ENCODE results near the gene CLEC4G. TPM values are rescaled to one million over a fixed set of nuclear protein-coding genes. Genes with fewer than 3 reads are reported as not detected.

CLEC4G gene
- polyA plus RNA-seq, 1 donor from 2014 or later: not detected

DNA sequence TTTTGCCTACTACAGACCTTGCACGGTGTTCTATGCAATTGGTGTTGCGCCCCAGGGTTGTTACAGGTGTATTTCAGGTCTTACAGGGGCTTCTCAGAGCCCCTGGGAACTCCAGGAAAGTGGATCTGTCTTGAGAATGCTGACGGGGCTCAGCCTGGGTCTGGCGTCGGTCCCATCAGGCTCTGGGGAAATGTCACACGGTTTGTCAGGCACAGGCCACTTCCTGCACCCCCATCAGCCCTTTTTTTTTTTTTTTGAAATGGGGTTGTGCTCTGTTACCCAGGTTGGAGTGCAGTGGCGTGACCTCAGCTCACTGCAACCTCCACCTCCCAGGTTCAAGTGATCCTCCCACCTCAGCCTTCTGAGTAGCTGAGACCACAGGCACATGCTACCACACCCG, 13.2 kb downstream of the CLEC4G start:
- no peaks in the 10 kb centered on the region for H3K27me3 ChIP-seq (ENCODE audit: insufficient read depth, low read depth, low read length)
- H4K20me1 ChIP-seq (ENCODE audit: insufficient read depth): no peaks in the 10 kb centered on the region

DNA sequence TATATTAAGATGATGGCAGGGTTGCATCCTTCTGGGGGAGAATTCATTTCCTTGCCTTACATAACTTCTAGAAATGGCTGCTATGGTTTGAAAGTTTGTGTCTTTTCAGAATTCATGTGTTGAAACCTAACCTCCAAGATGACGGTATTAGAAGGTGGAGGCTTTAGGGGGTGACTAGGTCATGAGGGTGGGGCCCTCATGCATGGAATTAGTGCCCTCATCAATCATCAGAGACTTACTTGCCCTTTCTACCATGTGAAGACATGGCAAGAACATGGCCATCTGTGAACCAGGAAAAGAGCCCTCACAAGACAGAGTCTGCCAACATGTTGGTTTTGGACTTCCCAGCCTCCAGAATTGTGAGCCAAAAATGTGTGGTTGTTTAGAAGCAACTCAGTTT, 15.1 kb downstream of the CLEC4G start:
- Histone ChIP-seq H4K20me1 (ENCODE audit: insufficient read depth) (no peaks in the 10 kb centered on the region), H3K27ac (ENCODE audit: low read length) (no peak overlapping the region)

More for the DNA sequence above, 13.2 kb downstream of the CLEC4G start:
- no peak overlapping the region for H2AFZ ChIP-seq (ENCODE audit: low read depth, low read length)
- no peak overlapping the region for H3K4me3 ChIP-seq (ENCODE audit: low read length)
- H3K36me3 ChIP-seq (ENCODE audit: insufficient read depth, low read length): no peaks in the 10 kb centered on the region
- TF ChIP-seq POLR2AphosphoS5 (IDR thresholded peaks at IDR 0.05) (no peak), MXI1 (conservative IDR thresholded peaks at IDR 0.05; ENCODE audit: poor library complexity, severe bottlenecking) (no peak), EP300 (conservative IDR thresholded peaks at IDR 0.05; ENCODE audit: poor library complexity, severe bottlenecking) (no peak), TAF1 (IDR thresholded peaks at IDR 0.05; ENCODE audit: low read depth) (no peak)
- no peaks in the 10 kb centered on the region for H3K79me2 ChIP-seq (replicated peaks; ENCODE audit: insufficient read depth, low read length)
- H3K9me2 ChIP-seq (ENCODE audit: insufficient read depth, low read length): no peaks in the 10 kb centered on the region
- H3K4me2 ChIP-seq (ENCODE audit: low read length): no peak overlapping the region
- no peaks in the 10 kb centered on the region for H3K9me3 ChIP-seq (ENCODE audit: low read length)
- H3F3A ChIP-seq (ENCODE audit: insufficient read depth, low read length, poor library complexity, severe bottlenecking): no peaks in the 10 kb centered on the region
- no peak overlapping the region for H3K27ac ChIP-seq (ENCODE audit: low read length)
- no peak overlapping the region for H3K9ac ChIP-seq (ENCODE audit: low read length)

More for the DNA sequence above, 15.1 kb downstream of the CLEC4G start:
- no peaks in the 10 kb centered on the region for H3K9me3 ChIP-seq (ENCODE audit: low read length)
- no peaks in the 10 kb centered on the region for H3K9me2 ChIP-seq (ENCODE audit: insufficient read depth, low read length)
- H3K36me3 ChIP-seq (ENCODE audit: insufficient read depth, low read length): no peaks in the 10 kb centered on the region
- no peaks in the 10 kb centered on the region for H3F3A ChIP-seq (ENCODE audit: insufficient read depth, low read length, poor library complexity, severe bottlenecking)
- H3K27me3 ChIP-seq (ENCODE audit: insufficient read depth, low read depth, low read length): no peaks in the 10 kb centered on the region
- no peak overlapping the region for H3K9ac ChIP-seq (ENCODE audit: low read length)
- no peak overlapping the region for H3K4me3 ChIP-seq (ENCODE audit: low read length)
- no peak overlapping the region for H2AFZ ChIP-seq (ENCODE audit: low read depth, low read length)
- no peaks in the 10 kb centered on the region for H3K79me2 ChIP-seq (replicated peaks; ENCODE audit: insufficient read depth, low read length)
- no peak overlapping the region for H3K4me2 ChIP-seq (ENCODE audit: low read length)
- TF ChIP-seq RAD21 (conservative IDR thresholded peaks at IDR 0.05) (no peak), POLR2AphosphoS5 (IDR thresholded peaks at IDR 0.05) (no peak), MXI1 (conservative IDR thresholded peaks at IDR 0.05; ENCODE audit: poor library complexity, severe bottlenecking) (no peak), EP300 (conservative IDR thresholded peaks at IDR 0.05; ENCODE audit: poor library complexity, severe bottlenecking) (no peak), SMC3 (conservative IDR thresholded peaks at IDR 0.05; ENCODE audit: poor library complexity) (no peak), EZH2 (IDR thresholded peaks at IDR 0.05; ENCODE audit: borderline replicate concordance, insufficient read depth, low read length, poor library complexity, severe bottlenecking) (no peak), TAF1 (IDR thresholded peaks at IDR 0.05; ENCODE audit: low read depth) (no peak)
- TF ChIP-seq, protein P1, sequence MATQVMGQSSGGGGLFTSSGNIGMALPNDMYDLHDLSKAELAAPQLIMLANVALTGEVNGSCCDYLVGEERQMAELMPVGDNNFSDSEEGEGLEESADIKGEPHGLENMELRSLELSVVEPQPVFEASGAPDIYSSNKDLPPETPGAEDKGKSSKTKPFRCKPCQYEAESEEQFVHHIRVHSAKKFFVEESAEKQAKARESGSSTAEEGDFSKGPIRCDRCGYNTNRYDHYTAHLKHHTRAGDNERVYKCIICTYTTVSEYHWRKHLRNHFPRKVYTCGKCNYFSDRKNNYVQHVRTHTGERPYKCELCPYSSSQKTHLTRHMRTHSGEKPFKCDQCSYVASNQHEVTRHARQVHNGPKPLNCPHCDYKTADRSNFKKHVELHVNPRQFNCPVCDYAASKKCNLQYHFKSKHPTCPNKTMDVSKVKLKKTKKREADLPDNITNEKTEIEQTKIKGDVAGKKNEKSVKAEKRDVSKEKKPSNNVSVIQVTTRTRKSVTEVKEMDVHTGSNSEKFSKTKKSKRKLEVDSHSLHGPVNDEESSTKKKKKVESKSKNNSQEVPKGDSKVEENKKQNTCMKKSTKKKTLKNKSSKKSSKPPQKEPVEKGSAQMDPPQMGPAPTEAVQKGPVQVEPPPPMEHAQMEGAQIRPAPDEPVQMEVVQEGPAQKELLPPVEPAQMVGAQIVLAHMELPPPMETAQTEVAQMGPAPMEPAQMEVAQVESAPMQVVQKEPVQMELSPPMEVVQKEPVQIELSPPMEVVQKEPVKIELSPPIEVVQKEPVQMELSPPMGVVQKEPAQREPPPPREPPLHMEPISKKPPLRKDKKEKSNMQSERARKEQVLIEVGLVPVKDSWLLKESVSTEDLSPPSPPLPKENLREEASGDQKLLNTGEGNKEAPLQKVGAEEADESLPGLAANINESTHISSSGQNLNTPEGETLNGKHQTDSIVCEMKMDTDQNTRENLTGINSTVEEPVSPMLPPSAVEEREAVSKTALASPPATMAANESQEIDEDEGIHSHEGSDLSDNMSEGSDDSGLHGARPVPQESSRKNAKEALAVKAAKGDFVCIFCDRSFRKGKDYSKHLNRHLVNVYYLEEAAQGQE (IDR thresholded peaks at IDR 0.05; ENCODE audit: borderline replicate concordance): no peak
- TF ChIP-seq, protein P2, sequence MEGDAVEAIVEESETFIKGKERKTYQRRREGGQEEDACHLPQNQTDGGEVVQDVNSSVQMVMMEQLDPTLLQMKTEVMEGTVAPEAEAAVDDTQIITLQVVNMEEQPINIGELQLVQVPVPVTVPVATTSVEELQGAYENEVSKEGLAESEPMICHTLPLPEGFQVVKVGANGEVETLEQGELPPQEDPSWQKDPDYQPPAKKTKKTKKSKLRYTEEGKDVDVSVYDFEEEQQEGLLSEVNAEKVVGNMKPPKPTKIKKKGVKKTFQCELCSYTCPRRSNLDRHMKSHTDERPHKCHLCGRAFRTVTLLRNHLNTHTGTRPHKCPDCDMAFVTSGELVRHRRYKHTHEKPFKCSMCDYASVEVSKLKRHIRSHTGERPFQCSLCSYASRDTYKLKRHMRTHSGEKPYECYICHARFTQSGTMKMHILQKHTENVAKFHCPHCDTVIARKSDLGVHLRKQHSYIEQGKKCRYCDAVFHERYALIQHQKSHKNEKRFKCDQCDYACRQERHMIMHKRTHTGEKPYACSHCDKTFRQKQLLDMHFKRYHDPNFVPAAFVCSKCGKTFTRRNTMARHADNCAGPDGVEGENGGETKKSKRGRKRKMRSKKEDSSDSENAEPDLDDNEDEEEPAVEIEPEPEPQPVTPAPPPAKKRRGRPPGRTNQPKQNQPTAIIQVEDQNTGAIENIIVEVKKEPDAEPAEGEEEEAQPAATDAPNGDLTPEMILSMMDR (IDR thresholded peaks at IDR 0.05; ENCODE audit: poor library complexity, severe bottlenecking): no peak

All from neural cell (in vitro differentiated cells).